ENCODE results near the gene TEX50.
"Not testable (repeated sequence)": the region's sequence is repeated elsewhere in the genome, so short reads cannot be mapped to it uniquely, and the experiment has no call there.

The TEX50 gene

GRCh38 chr1:173639102-173639501, 4.0 kb downstream of the TEX50 start:
- H3K27me3 Mint-ChIP-seq = peaks cover 2% of the 10 kb centered on the region
- ATAC-seq = no peak
- no peaks in the 10 kb centered on the region for H3K36me3 Mint-ChIP-seq (ENCODE audit: low read depth)
- H3K9me3 Mint-ChIP-seq = no peaks in the 10 kb centered on the region
- H3K27ac Mint-ChIP-seq = no peak overlapping the region
- DNase-seq = no peak
- H3K4me1 Mint-ChIP-seq = no peaks in the 10 kb centered on the region
- no peak overlapping the region for H3K4me3 Mint-ChIP-seq

GRCh38 chr1:173642450-173643139, 7.5 kb downstream of the TEX50 start:
- H3K4me1 Mint-ChIP-seq; DNase-seq; H3K9me3 Mint-ChIP-seq; ATAC-seq; H3K27ac Mint-ChIP-seq; H3K27me3 Mint-ChIP-seq; H3K36me3 Mint-ChIP-seq (ENCODE audit: low read depth); H3K4me3 Mint-ChIP-seq: not testable (repeated sequence)

- Mint-ChIP-seq H3K27ac (no peak overlapping the region), H3K27me3 (peaks cover 4% of the 10 kb centered on the region), H3K4me1 (no peaks in the 10 kb centered on the region), H3K9me3 (no peaks in the 10 kb centered on the region), H3K4me3 (no peak overlapping the region), H3K36me3 (ENCODE audit: low read depth) (no peaks in the 10 kb centered on the region)
- no peak for ATAC-seq
- no peak for DNase-seq
Observed at GRCh38 chr1:173646656-173647055, 11.5 kb downstream of the TEX50 start.

GRCh38 chr1:173648880-173649605, 13.9 kb downstream of the TEX50 start:
- DNase-seq (no peak), ATAC-seq (no peak)
- H3K4me3 Mint-ChIP-seq = no peak overlapping the region
- H3K27me3 Mint-ChIP-seq = peaks cover 10% of the 10 kb centered on the region
- no peaks in the 10 kb centered on the region for H3K4me1 Mint-ChIP-seq
- no peaks in the 10 kb centered on the region for H3K36me3 Mint-ChIP-seq (ENCODE audit: low read depth)
- no peaks in the 10 kb centered on the region for H3K9me3 Mint-ChIP-seq
- H3K27ac Mint-ChIP-seq = no peak overlapping the region

- Mint-ChIP-seq H3K9me3 (peaks cover 7% of the 10 kb centered on the region), H3K4me1 (no peaks in the 10 kb centered on the region)
- no peak for DNase-seq
Observed at GRCh38 chr1:173660306-173660705, 25.2 kb downstream of the TEX50 start.

GRCh38 chr1:173661271-173661670, 26.1 kb downstream of the TEX50 start:
- no peaks in the 10 kb centered on the region for H3K36me3 Mint-ChIP-seq (ENCODE audit: low read depth)

More at GRCh38 chr1:173660306-173660705, 25.2 kb downstream of the TEX50 start:
- H3K27me3 Mint-ChIP-seq = no peaks in the 10 kb centered on the region
- H3K36me3 Mint-ChIP-seq (ENCODE audit: low read depth) = no peaks in the 10 kb centered on the region
- H3K4me3 Mint-ChIP-seq = no peak overlapping the region
- ATAC-seq = no peak
- no peak overlapping the region for H3K27ac Mint-ChIP-seq

GRCh38 chr1:173661763-173662162, 26.6 kb downstream of the TEX50 start:
- Mint-ChIP-seq H3K4me3 (no peak overlapping the region), H3K9me3 (no peaks in the 10 kb centered on the region), H3K4me1 (no peaks in the 10 kb centered on the region), H3K36me3 (ENCODE audit: low read depth) (no peaks in the 10 kb centered on the region), H3K27ac (no peak overlapping the region), H3K27me3 (no peaks in the 10 kb centered on the region)
- DNase-seq = no peak
- no peak for ATAC-seq

More at GRCh38 chr1:173661271-173661670, 26.1 kb downstream of the TEX50 start:
- no peaks in the 10 kb centered on the region for H3K4me1 Mint-ChIP-seq
- peaks cover 3% of the 10 kb centered on the region for H3K9me3 Mint-ChIP-seq
- H3K27ac Mint-ChIP-seq = no peak overlapping the region
- H3K27me3 Mint-ChIP-seq = no peaks in the 10 kb centered on the region
- no peak overlapping the region for H3K4me3 Mint-ChIP-seq
- ATAC-seq = no peak
- no peak for DNase-seq

- H3K9me3 Mint-ChIP-seq = no peaks in the 10 kb centered on the region
- H3K27ac Mint-ChIP-seq = no peak overlapping the region
- ATAC-seq (no peak), DNase-seq (no peak)
- H3K4me1 Mint-ChIP-seq = no peaks in the 10 kb centered on the region
- H3K27me3 Mint-ChIP-seq = peaks cover 7% of the 10 kb centered on the region
- no peak overlapping the region for H3K4me3 Mint-ChIP-seq
- H3K36me3 Mint-ChIP-seq (ENCODE audit: low read depth) = no peaks in the 10 kb centered on the region
Observed at GRCh38 chr1:173663159-173663558, 28.0 kb downstream of the TEX50 start.

- no peaks in the 10 kb centered on the region for H3K36me3 Mint-ChIP-seq (ENCODE audit: low read depth)
- H3K9me3 Mint-ChIP-seq = no peaks in the 10 kb centered on the region
- no peak for ATAC-seq
- H3K27ac Mint-ChIP-seq = no peak overlapping the region
- DNase-seq = no peak
- no peak overlapping the region for H3K4me3 Mint-ChIP-seq
- peaks cover 30% of the 10 kb centered on the region for H3K27me3 Mint-ChIP-seq
- peaks cover 8% of the 10 kb centered on the region for H3K4me1 Mint-ChIP-seq
Observed at GRCh38 chr1:173666646-173667045, 31.5 kb downstream of the TEX50 start.

GRCh38 chr1:173669491-173669941, 34.4 kb downstream of the TEX50 start, which contains the start of gene ANKRD45:
TSS of gene ANKRD45 (minus strand) at chr1:173669851. CDS start at chr1:173659418, 10,433 bp downstream.
- Mint-ChIP-seq H3K27me3 (peaks cover 34% of the 10 kb centered on the region), H3K9me3 (no peaks in the 10 kb centered on the region), H3K27ac (no peak within 1 kb of the TSS), H3K4me3 (peak within 1 kb of the TSS; percentile 33), H3K36me3 (ENCODE audit: low read depth) (no peaks in the 10 kb centered on the region), H3K4me1 (peaks cover 8% of the 10 kb centered on the region)
- DNase-seq = peak; percentile 33
- peak; percentile 71 for ATAC-seq

- not testable (repeated sequence) for H3K9me3 Mint-ChIP-seq; H3K4me3 Mint-ChIP-seq; DNase-seq; H3K4me1 Mint-ChIP-seq; H3K36me3 Mint-ChIP-seq (ENCODE audit: low read depth); H3K27ac Mint-ChIP-seq; ATAC-seq
- H3K27me3 Mint-ChIP-seq = peaks cover 18% of the 10 kb centered on the region
Observed at GRCh38 chr1:173674496-173674895, 39.4 kb downstream of the TEX50 start.

- H3K27ac Mint-ChIP-seq; H3K9me3 Mint-ChIP-seq; ATAC-seq; H3K4me1 Mint-ChIP-seq; DNase-seq; H3K36me3 Mint-ChIP-seq (ENCODE audit: low read depth); H3K27me3 Mint-ChIP-seq; H3K4me3 Mint-ChIP-seq: not testable (repeated sequence)
Observed at GRCh38 chr1:173680152-173680551, 45.0 kb downstream of the TEX50 start.

GRCh38 chr1:173682184-173682583, 47.0 kb downstream of the TEX50 start:
- H3K4me3 Mint-ChIP-seq = no peak overlapping the region
- peaks cover 5% of the 10 kb centered on the region for H3K9me3 Mint-ChIP-seq
- H3K27me3 Mint-ChIP-seq = no peaks in the 10 kb centered on the region
- H3K4me1 Mint-ChIP-seq = no peaks in the 10 kb centered on the region
- no peak overlapping the region for H3K27ac Mint-ChIP-seq
- ATAC-seq (no peak), DNase-seq (no peak)
- H3K36me3 Mint-ChIP-seq (ENCODE audit: low read depth) = no peaks in the 10 kb centered on the region

GRCh38 chr1:173683838-173684237, 48.7 kb downstream of the TEX50 start:
- not testable (repeated sequence) for H3K36me3 Mint-ChIP-seq (ENCODE audit: low read depth)

GRCh38 chr1:173685121-173685520, 50.0 kb downstream of the TEX50 start:
- not testable (repeated sequence) for H3K27me3 Mint-ChIP-seq; H3K4me3 Mint-ChIP-seq; H3K36me3 Mint-ChIP-seq (ENCODE audit: low read depth); DNase-seq; ATAC-seq; H3K9me3 Mint-ChIP-seq; H3K4me1 Mint-ChIP-seq; H3K27ac Mint-ChIP-seq

More at GRCh38 chr1:173683838-173684237, 48.7 kb downstream of the TEX50 start:
- H3K27ac Mint-ChIP-seq, DNase-seq, H3K9me3 Mint-ChIP-seq, ATAC-seq, H3K4me3 Mint-ChIP-seq, H3K4me1 Mint-ChIP-seq, H3K27me3 Mint-ChIP-seq: not testable (repeated sequence)

Measured in activated naive CD8-positive, alpha-beta T cell treated with anti-CD3 and anti-CD28 coated beads, Interleukin-2, amount 50 U/mL, for 24 hours (primary cell).